ENCODE measurements around the gene SLC27A6.

The SLC27A6 gene

DNA sequence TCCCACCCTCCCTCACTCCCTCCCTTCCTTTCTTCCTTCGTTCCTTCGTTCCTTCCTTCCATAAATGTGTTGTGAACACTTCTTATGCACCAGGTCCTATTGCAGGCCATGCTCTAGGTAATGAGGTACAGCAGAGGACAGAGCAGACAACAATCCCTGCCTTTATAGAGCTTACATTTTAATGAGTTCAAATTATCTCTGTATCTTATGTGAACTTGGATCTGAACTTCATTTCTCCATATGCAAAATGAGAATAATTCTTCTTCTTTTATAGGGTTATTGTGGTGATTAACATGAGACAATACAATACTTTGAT is 37.2 kb downstream of the SLC27A6 start:
- TF ChIP-seq, protein P1, sequence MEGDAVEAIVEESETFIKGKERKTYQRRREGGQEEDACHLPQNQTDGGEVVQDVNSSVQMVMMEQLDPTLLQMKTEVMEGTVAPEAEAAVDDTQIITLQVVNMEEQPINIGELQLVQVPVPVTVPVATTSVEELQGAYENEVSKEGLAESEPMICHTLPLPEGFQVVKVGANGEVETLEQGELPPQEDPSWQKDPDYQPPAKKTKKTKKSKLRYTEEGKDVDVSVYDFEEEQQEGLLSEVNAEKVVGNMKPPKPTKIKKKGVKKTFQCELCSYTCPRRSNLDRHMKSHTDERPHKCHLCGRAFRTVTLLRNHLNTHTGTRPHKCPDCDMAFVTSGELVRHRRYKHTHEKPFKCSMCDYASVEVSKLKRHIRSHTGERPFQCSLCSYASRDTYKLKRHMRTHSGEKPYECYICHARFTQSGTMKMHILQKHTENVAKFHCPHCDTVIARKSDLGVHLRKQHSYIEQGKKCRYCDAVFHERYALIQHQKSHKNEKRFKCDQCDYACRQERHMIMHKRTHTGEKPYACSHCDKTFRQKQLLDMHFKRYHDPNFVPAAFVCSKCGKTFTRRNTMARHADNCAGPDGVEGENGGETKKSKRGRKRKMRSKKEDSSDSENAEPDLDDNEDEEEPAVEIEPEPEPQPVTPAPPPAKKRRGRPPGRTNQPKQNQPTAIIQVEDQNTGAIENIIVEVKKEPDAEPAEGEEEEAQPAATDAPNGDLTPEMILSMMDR (IDR thresholded peaks at IDR 0.05; ENCODE audit: control insufficient read depth, extremely low read depth, insufficient read depth) = no peak
- H3K4me3 ChIP-seq (ENCODE audit: low read depth, low read length) = no peak overlapping the region

DNA sequence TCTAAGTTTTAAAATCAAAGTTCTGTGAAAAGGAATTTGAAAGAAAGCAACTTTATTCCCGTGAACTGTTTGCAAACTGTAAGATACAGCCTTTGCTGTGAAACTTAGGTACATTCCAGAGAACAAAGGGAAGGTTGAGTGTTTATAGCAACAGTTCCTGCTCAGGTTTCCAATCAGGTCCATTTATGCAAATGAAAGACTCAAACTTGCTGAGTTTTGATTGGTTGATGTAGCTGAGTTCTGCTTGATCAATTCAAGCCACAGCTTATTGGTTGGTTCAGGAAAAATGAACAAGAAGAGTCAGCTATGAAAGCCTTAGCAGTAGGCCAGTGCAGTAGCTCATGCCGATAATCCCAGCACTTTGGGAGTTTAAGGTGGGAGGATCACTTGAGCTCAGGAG is 37.9 kb downstream of the SLC27A6 start:
- TF ChIP-seq, protein P1 (IDR thresholded peaks at IDR 0.05; ENCODE audit: control insufficient read depth, extremely low read depth, insufficient read depth) = no peak
- H3K4me3 ChIP-seq (ENCODE audit: low read depth, low read length) = no peak overlapping the region
- DNase-seq (ENCODE audit: low read depth) = peak; percentile 36

More for the DNA sequence above, 37.2 kb downstream of the SLC27A6 start:
- DNase-seq (ENCODE audit: low read depth) = no peak

DNA sequence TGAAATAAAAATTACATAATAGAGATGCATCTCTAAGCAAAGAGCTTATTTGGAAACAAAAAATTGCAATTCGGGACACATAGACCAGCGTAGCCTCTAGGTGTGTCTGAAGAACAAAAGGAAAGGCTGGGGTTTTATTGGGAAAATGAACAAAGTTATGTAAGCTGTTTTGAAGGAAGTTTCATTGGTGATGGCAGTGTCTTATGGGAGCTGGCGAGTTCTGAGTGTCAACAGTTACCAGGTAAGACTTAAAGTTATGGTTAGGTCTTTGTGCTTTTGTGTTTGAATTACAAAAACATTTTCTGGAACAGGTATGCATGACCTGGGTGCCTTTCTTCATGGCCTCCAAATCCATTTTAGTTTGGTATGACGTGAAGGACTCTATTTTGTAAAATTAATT is 48.9 kb downstream of the SLC27A6 start:
- DNase-seq (ENCODE audit: low read depth) = peak; percentile 23
- TF ChIP-seq, protein P1 (IDR thresholded peaks at IDR 0.05; ENCODE audit: control insufficient read depth, extremely low read depth, insufficient read depth) = no peak

DNA sequence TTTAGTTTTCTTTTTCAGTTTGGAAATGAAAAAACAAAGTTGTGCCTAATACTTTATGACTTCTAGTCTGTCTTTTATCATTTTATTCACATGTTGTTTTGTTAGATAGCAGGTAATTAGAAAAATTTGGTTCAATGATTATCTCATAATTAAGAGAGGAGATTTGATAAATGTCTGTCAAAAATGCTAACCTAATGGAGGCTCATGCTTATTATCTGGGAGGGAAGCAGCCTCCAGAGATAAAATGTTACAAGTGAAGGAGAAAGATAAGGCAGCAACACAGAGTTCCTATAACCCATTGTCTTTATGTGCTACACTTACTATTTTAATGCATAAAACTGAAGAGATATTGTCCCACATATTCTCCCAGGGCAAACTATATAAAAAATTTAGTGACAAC is 53.5 kb downstream of the SLC27A6 start:
- no peak for DNase-seq (ENCODE audit: low read depth)
- no peak overlapping the region for H3K4me3 ChIP-seq (ENCODE audit: low read depth, low read length)
- TF ChIP-seq, protein P1 (IDR thresholded peaks at IDR 0.05; ENCODE audit: control insufficient read depth, extremely low read depth, insufficient read depth) = no peak

More for the DNA sequence above, 48.9 kb downstream of the SLC27A6 start:
- H3K4me3 ChIP-seq (ENCODE audit: low read depth, low read length) = no peak overlapping the region

GRCh38 chr5:129019401-129019908 is 54.2 kb downstream of the SLC27A6 start:
- no peak overlapping the region for H3K4me3 ChIP-seq (ENCODE audit: low read depth, low read length)
- TF ChIP-seq, protein P1 (IDR thresholded peaks at IDR 0.05; ENCODE audit: control insufficient read depth, extremely low read depth, insufficient read depth) = no peak
- no peak for DNase-seq (ENCODE audit: low read depth)

DNA sequence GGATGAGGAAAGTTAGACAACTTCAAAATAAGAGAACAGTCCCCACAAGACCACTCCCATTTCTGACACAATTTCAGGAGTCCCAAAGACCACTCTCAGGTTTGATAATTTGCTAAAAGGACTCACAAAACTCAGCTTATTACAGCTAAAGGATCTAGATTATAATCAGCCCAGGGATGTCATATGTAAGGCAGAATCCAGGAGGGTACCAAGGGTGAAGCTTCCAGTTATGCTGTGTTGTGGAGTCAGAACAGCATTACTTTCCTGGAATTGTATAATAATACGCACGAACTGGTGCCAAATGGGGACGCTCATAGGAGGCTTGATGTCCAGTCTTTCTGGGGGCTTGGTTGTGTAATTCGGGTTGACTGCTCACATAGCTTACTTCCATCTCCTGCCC is 55.4 kb downstream of the SLC27A6 start:
- DNase-seq (ENCODE audit: low read depth) = no peak
- H3K4me3 ChIP-seq (ENCODE audit: low read depth, low read length) = no peak overlapping the region
- TF ChIP-seq, protein P1 (IDR thresholded peaks at IDR 0.05; ENCODE audit: control insufficient read depth, extremely low read depth, insufficient read depth) = no peak

DNA sequence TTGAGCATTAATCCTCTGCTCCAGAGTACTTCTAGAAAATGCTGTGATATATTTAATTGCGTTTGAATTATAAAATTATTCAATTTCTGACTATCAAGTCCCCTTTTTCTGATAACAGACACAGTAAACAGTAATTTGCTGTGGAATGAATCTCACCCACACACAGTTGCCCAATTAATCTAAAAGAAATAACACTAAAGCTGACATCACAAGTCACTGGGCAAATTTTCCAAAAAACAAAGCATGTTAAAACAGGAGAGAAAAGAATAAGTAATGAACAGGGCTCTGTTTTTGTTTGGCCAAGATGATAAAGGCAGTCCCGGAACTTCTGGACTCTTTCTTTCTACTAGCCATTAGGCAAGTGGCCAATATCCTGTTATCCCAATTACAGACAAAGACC is 56.5 kb downstream of the SLC27A6 start:
- TF ChIP-seq, protein P1 (IDR thresholded peaks at IDR 0.05; ENCODE audit: control insufficient read depth, extremely low read depth, insufficient read depth) = no peak
- no peak overlapping the region for H3K4me3 ChIP-seq (ENCODE audit: low read depth, low read length)
- DNase-seq (ENCODE audit: low read depth) = no peak

All from LNCaP clone FGC (cell line).